ENCODE measurements around the gene DAPK2. TPM values are rescaled to one million over a fixed set of nuclear protein-coding genes. Genes with fewer than 3 reads are reported as not detected.

Gene DAPK2
- total and polyA plus RNA-seq, 2 donors (not counting 1 experiment from before 2014, with no cell fraction given), result 8.3 to 31.9 TPM

- no peak overlapping the region for H3K27ac ChIP-seq (ENCODE audit: low read length in 2 of 2)
- H4K20me1 ChIP-seq (ENCODE audit: control insufficient read depth, insufficient read depth, low read length, poor library complexity, severe bottlenecking), result no peaks in the 10 kb centered on the region
- H3K79me2 ChIP-seq (ENCODE audit: control insufficient read depth, insufficient read depth, low read length), result no peaks in the 10 kb centered on the region
- H3K4me3 Mint-ChIP-seq, result no peak overlapping the region
- H3K4me1 ChIP-seq (ENCODE audit: control insufficient read depth in 2 of 2, insufficient read depth in 2 of 2, low read length in 2 of 2), result peaks cover 30 to 33% of the 10 kb centered on the region in 2 donors
- peaks cover 31% of the 10 kb centered on the region for H3K4me1 Mint-ChIP-seq
- TF ChIP-seq CTCF (IDR thresholded peaks at IDR 0.05) (no peak), EZH2 (IDR thresholded peaks at IDR 0.05; ENCODE audit: borderline replicate concordance, insufficient read depth, low read depth, low read length, poor library complexity, severe bottlenecking) (no peak)
- no peak overlapping the region for H2AFZ ChIP-seq (ENCODE audit: insufficient read depth, low read depth, low read length, poor library complexity, severe bottlenecking)
- H3K27me3 ChIP-seq (replicated peaks in 1 of 4; ENCODE audit: control extremely low read depth in 1 of 4, control insufficient read depth in 3 of 4, insufficient read depth in 4 of 4, low read length in 3 of 4), result no peaks in the 10 kb centered on the region
- H3K27ac Mint-ChIP-seq, result no peak overlapping the region
- no peak for ATAC-seq (ENCODE audit: low read depth)
- CTCF ChIA-PET, result interaction anchor here (0.7 to 9.0 kb wide), 22 partner anchors 9 to 178 kb away, joined by 3 to 149 read pairs (median 5); partner anchors contain the start of gene HERC1
- no peak for DNase-seq
- no peak overlapping the region for H3K9ac ChIP-seq (ENCODE audit: low read length)
- POLR2A ChIA-PET, result no interaction called here
- intact Hi-C loops (cut with micrococcal nuclease), result loop anchor here (5.0 kb wide), 1 partner anchor 122 kb away; no protein-coding TSS in a partner anchor
- no peaks in the 10 kb centered on the region for H3K9me3 Mint-ChIP-seq (ENCODE audit: insufficient read depth)
- H3K4me3 ChIP-seq (ENCODE audit: control extremely low read depth in 1 of 5, extremely low read depth in 1 of 5, insufficient read depth in 1 of 5, low read depth in 2 of 5, low read length in 4 of 5), result no peak overlapping the region
- H3K9me3 ChIP-seq (ENCODE audit: control extremely low read depth in 1 of 3, control insufficient read depth in 2 of 3, insufficient read depth in 1 of 3, low read length in 2 of 3), result no peaks in the 10 kb centered on the region
- H3K4me2 ChIP-seq (replicated peaks; ENCODE audit: low read depth, low read length, poor library complexity, severe bottlenecking), result no peak overlapping the region
- H3K36me3 ChIP-seq (replicated peaks in 1 of 2; ENCODE audit: control extremely low read depth in 1 of 2, control insufficient read depth in 1 of 2, extremely low read depth in 1 of 2, insufficient read depth in 2 of 2, low read length in 1 of 2), result no peaks in the 10 kb centered on the region
- 96% methylated on average over 5 of the region's 5 CpGs for WGBS (ENCODE audit: insufficient coverage)
- no peaks in the 10 kb centered on the region for H3K27me3 Mint-ChIP-seq
Measured at GRCh38 chr15:63889831-63890230, 156.5 kb downstream of the DAPK2 start.

DNA sequence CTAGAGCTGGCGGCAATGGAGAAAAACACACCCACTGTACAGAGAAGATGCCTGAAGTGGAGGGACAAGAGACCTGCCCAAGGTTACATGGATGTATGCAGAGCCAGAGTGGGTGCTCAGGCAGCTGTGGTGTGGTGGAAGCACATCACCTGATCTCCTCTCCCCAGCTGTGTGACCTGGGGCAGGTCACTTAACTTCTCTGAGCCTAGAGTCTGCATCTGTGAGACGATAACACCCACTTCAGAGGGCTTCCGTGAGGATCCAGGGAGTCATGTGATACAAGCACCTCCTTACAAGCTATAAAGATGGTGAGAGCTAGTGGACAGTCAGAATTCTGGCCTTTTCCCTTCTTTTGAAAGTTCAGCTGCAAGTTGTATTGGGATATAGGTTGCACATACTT, 157.5 kb downstream of the DAPK2 start:
- ATAC-seq (ENCODE audit: low read depth), result no peak
- Mint-ChIP-seq H3K27ac (no peak overlapping the region), H3K27me3 (no peaks in the 10 kb centered on the region), H3K4me1 (peaks cover 30% of the 10 kb centered on the region), H3K9me3 (ENCODE audit: insufficient read depth) (no peaks in the 10 kb centered on the region), H3K4me3 (no peak overlapping the region)
- H2AFZ ChIP-seq (ENCODE audit: insufficient read depth, low read depth, low read length, poor library complexity, severe bottlenecking), result no peak overlapping the region
- H3K9me3 ChIP-seq (ENCODE audit: control extremely low read depth in 1 of 3, control insufficient read depth in 2 of 3, insufficient read depth in 1 of 3, low read length in 2 of 3), result no peaks in the 10 kb centered on the region
- WGBS (ENCODE audit: insufficient coverage), result 100% methylated on average over 1 of the region's 3 CpGs
- H4K20me1 ChIP-seq (ENCODE audit: control insufficient read depth, insufficient read depth, low read length, poor library complexity, severe bottlenecking), result no peaks in the 10 kb centered on the region
- intact Hi-C loops (cut with micrococcal nuclease), result no loop called here
- H3K9ac ChIP-seq (ENCODE audit: low read length), result no peak overlapping the region
- TF ChIP-seq EZH2 (IDR thresholded peaks at IDR 0.05; ENCODE audit: borderline replicate concordance, insufficient read depth, low read depth, low read length, poor library complexity, severe bottlenecking), result no peak
- TF ChIP-seq CTCF (IDR thresholded peaks at IDR 0.05), result no peak
- DNase-seq, result no peak
- no peaks in the 10 kb centered on the region for H3K79me2 ChIP-seq (ENCODE audit: control insufficient read depth, insufficient read depth, low read length)
- CTCF ChIA-PET, result interaction anchor here (0.7 to 9.0 kb wide), 7 partner anchors 57 to 179 kb away, joined by 3 to 149 read pairs (median 7); no protein-coding TSS in a partner anchor
- H3K4me3 ChIP-seq (ENCODE audit: control extremely low read depth in 1 of 5, extremely low read depth in 1 of 5, insufficient read depth in 1 of 5, low read depth in 2 of 5, low read length in 4 of 5), result no peak overlapping the region
- POLR2A ChIA-PET, result no interaction called here
- H3K4me1 ChIP-seq (ENCODE audit: control insufficient read depth in 2 of 2, insufficient read depth in 2 of 2, low read length in 2 of 2), result peaks cover 28 to 31% of the 10 kb centered on the region in 2 donors
- H3K27ac ChIP-seq (ENCODE audit: low read length in 2 of 2), result no peak overlapping the region
- no peaks in the 10 kb centered on the region for H3K36me3 ChIP-seq (replicated peaks in 1 of 2; ENCODE audit: control extremely low read depth in 1 of 2, control insufficient read depth in 1 of 2, extremely low read depth in 1 of 2, insufficient read depth in 2 of 2, low read length in 1 of 2)
- no peak overlapping the region for H3K4me2 ChIP-seq (replicated peaks; ENCODE audit: low read depth, low read length, poor library complexity, severe bottlenecking)
- H3K27me3 ChIP-seq (replicated peaks in 1 of 4; ENCODE audit: control extremely low read depth in 1 of 4, control insufficient read depth in 3 of 4, insufficient read depth in 4 of 4, low read length in 3 of 4), result no peaks in the 10 kb centered on the region

Measured in B cell (primary cell).